Stimulated activated CD8-positive, alpha-beta memory T cell treated with anti-CD3 and anti-CD28 coated beads, Interleukin-15, amount 100 ng/mL, for 1 hour (primary cell): ENCODE results near the gene ERRFI1.

Experiments
- DNase-seq: peaks from one replicate; pipeline ENCODE4 v3.0.0-alpha.2; 2020; ENCODE audit warnings: low read depth

Gene ERRFI1

DNA sequence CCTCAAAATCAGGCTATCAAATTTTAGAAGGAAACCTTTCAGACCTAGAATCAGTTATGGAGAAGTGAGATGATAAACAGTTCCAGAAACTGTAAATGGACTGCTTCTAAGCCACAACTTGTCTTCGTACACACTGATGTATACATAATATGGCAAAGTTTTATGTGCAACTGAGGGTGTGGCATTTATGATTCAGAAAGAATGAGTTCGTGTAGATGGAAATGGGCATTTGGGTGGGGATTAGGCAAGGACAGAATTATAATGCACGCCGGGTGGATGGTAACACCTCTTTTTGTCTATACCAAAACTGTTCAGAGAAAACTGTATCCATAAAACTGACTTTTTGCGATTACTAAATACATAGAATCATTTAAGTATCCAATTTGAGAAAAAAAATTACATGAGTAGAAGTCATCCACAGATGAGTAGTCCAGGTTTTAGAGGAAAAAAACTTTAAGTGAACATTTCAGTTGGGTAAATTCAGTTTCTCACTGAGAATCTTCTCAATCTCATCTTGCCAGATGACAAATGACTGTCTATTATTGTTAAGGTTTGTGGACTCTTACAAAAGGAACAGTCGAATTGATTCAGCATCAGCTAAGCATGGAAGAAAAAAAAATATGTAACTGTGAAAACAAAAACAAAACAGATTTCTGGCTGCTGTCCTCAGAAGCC, 22.5 kb downstream of the ERRFI1 start:
- DNase-seq: no peak

GRCh38 chr1:8002921-8003320, 23.2 kb downstream of the ERRFI1 start:
- DNase-seq: no peak

GRCh38 chr1:8002329-8002910, 23.7 kb downstream of the ERRFI1 start:
- DNase-seq: no peak

DNA sequence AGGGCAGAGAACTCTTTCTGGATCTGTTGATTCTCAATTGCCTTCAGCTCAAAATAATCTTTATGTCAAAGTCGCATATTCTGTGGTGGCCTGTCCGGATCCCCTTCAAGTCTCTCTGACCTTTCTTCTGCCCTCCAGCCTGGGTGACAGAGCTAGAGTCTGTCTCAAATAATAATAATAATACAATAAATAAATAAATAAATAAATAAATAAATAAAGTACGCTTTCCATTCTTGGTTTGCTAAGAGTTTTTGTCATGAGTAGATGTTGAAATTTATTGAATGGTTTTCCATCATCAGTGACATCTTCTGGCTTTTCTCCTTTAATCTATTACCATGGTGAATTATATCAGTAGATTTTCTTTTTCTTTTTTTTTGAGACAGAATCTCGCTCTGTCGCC, 30.7 kb downstream of the ERRFI1 start:
- no peak for DNase-seq

- no peak for DNase-seq
Observed at GRCh38 chr1:7994827-7995226, 31.3 kb downstream of the ERRFI1 start.

- DNase-seq: no peak
Observed at GRCh38 chr1:7993593-7994479, 32.3 kb downstream of the ERRFI1 start.

DNA sequence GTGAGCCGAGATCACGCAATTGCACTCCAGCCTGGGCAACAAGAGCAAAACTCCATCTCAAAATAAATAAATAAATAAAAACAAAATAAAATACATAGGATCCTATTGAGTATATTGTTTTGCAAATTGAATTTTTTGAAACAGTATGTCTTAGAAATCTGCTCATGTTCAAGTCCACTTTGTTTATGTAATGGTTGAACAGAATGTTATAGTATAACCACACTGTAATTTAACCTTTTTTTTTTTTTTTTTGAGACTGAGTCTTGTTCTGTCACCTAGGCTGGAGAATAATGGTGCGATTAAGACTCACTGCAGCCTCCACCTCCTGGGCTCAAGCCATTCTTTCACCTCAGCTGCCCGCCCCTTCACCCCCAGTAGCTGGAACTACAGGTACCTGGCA, 33.2 kb downstream of the ERRFI1 start:
- no peak for DNase-seq

DNA sequence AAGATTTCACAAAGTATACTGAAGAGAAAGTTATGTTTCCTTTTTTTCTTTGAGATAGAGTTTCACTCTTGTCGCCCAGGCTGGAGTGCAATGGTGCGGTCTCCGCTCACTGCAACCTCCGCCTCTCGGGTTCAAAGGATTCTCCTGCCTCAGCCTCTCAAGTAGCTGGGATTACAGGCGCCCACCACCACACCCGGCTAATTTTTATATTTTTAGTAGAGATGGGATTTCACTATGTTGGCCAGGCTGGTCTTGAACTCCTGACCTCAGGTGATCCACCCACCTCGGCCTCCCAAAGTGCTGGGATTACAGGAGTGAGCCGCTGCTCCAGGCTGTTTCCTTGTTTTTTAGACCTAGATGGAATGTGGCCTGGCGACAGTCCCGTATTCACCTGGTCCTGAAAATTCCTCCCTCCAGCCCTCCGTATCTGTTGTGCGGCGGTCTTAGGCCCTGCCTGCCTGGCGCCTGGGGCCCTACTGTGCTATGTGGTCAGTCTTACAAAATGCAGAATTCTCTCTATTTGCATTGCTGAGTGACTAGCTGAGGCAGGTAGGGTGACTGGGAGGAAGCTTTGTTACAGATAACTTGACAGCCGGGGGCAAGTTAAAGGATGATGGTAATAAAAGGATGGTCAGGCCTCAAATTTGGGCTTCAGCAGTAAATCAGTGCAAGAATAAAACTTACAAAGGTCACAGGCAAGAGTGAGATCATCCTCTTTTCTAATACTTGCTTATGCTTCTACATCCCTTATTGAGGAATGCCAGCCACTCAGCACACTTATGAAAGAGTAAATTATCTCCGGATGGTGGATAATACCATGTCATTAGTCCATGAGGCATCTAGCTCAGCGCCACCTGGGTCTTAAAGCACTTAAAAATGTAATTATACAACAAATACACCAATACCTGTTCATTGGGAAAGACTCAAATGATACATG, 34.3 kb downstream of the ERRFI1 start:
- no peak for DNase-seq

DNA sequence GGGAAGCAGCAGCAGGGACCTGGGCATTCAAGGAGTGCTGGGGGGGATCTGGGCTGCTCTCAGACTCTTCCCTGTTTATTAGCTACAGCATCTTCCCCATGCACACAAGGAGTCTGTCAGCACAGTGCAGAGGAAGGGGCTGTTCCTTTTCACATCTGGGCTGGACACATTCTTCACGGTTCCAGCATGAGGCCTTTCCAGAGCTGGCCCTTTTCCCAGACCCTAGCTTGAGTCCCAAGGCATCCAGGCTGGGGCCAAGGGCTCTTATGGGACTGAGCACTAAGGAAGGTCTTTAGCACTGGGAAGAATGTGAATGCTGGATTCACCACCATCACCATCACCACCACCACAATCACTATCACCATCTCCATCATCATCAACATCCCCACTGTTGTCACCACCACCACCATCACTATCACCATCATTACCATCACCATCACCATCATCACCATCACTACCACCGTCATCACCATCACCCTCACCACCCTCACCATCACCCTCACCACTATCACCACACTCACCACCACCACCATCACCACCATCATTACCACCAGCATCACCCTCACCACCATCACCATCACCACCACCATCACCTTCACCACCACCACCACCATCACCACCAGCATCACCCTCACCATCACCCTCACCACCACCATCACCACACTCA, 36.2 kb downstream of the ERRFI1 start:
- no peak for DNase-seq

DNA sequence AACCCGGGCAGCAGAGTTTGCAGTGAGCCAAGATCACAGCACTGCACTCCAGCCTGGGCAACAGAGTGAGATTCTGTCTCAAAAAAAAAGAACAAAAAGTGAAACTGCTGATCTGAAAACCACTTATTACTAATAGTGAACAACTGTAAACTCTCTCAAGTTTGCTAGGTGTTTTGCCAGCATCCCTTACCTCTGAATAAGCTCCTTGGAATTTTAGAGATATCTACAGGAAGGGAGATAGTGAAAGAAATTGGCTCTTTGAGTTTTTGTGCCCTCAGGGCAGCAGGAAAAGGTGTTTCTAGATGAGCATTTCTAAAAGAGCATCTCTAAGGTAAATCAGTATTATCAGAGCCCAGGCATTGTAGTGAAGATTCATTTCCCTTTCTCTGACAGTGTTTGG, 37.5 kb downstream of the ERRFI1 start:
- no peak for DNase-seq

GRCh38 chr1:7987528-7987927, 38.6 kb downstream of the ERRFI1 start:
- DNase-seq: no peak

GRCh38 chr1:7985851-7986612, 40.1 kb downstream of the ERRFI1 start:
- DNase-seq: no peak

- DNase-seq: no peak
Observed at GRCh38 chr1:7984811-7985210, 41.3 kb downstream of the ERRFI1 start.

DNA sequence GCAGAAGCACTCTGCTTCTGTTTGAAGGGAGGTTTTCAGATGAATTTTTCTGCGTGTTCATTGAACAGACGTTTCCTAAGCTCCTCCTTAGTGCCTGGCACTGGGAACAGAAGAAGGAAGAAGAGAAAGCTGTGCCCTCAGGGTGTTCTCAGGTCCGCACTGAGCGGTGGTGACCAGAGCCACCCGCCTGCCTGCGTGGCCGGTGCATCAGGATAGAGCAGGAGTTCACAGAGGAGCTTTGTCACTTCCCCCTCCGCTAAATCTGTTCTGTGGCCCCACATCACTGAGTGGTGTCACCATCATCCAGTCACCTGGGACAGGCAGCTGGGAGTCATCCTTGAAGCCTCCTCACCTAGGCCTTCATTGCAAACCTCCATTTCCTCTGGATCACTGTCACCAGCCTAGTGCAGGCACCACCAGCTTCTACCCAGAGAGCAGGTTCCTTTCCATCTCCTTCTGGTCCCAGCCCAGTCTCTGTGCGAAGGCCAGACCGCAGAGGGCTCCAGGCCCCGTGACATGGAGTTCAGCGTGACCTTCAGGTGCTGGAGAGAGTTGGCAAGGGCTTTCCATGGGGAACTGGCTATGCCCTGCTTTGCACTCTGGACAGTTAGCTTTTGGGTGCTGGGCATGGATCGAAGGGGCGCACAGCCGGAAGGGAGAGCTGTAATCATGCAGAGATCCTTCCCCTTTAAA, 42.9 kb downstream of the ERRFI1 start:
- DNase-seq: no peak

GRCh38 chr1:7980984-7981383, 45.1 kb downstream of the ERRFI1 start:
- DNase-seq: no peak

DNA sequence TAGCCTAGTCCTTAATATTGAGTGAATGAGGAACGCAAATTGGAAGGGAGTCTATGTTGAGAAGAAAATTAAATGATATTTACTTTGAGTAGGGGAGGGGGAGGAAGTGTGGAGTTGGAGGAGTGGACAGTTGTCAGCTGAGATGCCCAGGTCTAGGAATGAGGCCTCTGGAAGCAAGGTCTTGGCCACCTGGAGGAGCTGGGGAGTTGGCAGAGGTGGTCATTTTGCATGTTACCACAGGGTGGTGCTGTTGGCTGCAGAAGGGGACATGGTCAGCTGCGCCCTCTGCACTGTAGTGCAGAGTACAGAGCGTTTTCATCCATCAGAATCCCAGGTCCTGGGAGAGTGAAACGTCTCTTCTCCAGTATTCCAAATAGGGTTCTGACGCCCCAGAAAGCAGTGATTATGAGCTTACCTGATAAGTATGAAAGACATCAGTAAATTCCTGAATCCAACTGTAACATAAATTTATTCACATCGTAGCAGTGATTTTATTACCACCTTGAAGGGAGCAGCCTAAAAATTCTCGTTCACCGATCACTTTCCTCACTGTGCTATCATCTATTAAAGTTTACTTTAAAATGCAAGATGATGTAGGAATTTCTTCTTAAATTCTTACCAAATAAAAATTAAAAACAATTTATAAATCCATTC, 50.8 kb downstream of the ERRFI1 start:
- DNase-seq: no peak

DNA sequence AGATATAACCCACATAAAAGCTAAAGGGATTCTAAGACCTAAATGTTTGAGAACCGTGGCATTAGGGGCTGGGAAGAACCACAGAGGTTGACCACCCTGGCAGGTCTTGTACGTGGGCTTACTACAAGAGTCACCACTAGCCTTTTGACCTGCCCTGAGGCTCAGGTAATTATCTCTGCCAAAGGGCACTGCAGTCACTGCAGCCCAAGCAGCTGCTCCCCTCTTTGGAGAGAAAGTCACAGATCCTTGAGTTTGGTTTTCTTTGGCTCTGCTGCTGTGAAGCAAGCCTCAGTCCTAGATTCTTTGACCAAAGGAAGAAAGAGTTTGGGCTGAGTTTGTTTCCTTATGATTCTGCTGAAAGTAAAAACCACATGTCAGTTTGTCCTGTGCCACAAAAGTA, 53.0 kb downstream of the ERRFI1 start:
- DNase-seq: no peak

- no peak for DNase-seq
Observed at GRCh38 chr1:7972285-7972684, 53.8 kb downstream of the ERRFI1 start.

DNA sequence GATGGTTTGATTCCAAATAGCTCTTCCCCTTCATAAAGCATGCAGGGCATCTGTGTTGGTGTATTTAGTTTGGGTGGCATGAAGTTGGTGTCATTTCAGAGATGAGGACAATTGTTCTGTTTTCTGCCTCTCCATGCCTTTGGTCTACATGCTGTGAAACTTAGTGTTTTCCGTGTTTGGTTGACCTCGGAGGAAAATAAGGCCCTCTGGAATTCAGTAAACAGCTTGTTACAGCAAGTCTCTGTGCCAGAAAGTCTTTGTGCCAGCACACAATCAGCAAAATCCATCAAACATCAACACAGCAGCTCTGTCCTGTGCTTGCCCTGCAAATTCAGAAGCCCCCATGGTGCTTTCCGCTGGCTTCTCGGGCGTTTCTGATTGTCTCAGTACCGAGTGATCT, 55.1 kb downstream of the ERRFI1 start:
- no peak for DNase-seq

DNA sequence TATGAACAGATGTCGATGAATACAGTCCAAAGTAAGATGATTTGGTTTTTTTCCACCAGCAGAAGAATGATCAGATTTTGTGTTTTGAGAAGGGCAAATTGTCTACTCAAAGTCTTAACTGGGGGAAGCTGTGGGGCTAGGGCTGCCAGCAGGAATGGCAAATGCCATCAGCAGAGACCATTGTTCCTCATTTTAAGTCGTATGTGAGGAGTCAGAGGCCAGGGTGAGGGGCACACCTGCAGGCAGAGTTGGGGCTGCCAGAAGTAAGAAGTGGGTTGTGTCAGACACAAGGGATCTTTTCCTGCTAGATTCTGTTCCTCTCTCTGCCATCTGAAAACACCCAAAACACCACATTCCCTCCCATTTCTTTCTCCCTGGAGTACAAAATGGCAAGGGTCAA, 55.9 kb downstream of the ERRFI1 start:
- DNase-seq: no peak
